ENCODE results near the gene RNF187. TPM values are rescaled to one million over a fixed set of nuclear protein-coding genes. Genes with fewer than 3 reads are reported as not detected.

Gene RNF187
- total RNA-seq, 1 experiment from 2014 or later: 63.4 TPM

GRCh38 chr1:228530086-228530758, 43.0 kb downstream of the RNF187 start:
- H4K8ac ChIP-seq (replicated peaks; ENCODE audit: insufficient read length, low read depth, low read length): no peak overlapping the region
- H4K20me1 ChIP-seq (ENCODE audit: control insufficient read depth, insufficient read depth, insufficient read length): no peaks in the 10 kb centered on the region
- peaks cover 5% of the 10 kb centered on the region for H3K9me3 ChIP-seq (ENCODE audit: control insufficient read depth, low read depth, low read length)
- no CpG with 5 or more reads among the region's 3 CpGs for WGBS (ENCODE audit: extremely low coverage, insufficient read length, low lambda C conversion rate)
- H2BK20ac ChIP-seq (ENCODE audit: low read depth, low read length, poor library complexity, severe bottlenecking): no peak overlapping the region
- H3K14ac ChIP-seq (ENCODE audit: insufficient read depth, low read length): no peak overlapping the region
- no peak overlapping the region for H3K9ac ChIP-seq (ENCODE audit: extremely low read depth, insufficient read length, low read length)
- DNase-seq: no peak
- H3K4me1 ChIP-seq (ENCODE audit: insufficient read depth, low read length): no peaks in the 10 kb centered on the region
- H3K23ac ChIP-seq (ENCODE audit: insufficient read length, low read depth, low read length): no peak overlapping the region
- no peak overlapping the region for H4K5ac ChIP-seq (ENCODE audit: insufficient read length, low read depth, low read length)
- H2BK15ac ChIP-seq (ENCODE audit: low read depth, low read length): no peak overlapping the region
- Mint-ChIP-seq H3K27me3 (ENCODE audit: low read depth) (peaks cover 100% of the 10 kb centered on the region), H3K9me3 (peaks cover 76 to 90% of the 10 kb centered on the region in 2 experiments), H3K27ac (no peak overlapping the region), H3K36me3 (ENCODE audit: insufficient read depth in 1 of 3, low read depth in 3 of 3) (no peaks in the 10 kb centered on the region), H3K4me1 (no peaks in the 10 kb centered on the region), H3K4me3 (no peak overlapping the region)
- no peak overlapping the region for H2BK12ac ChIP-seq (ENCODE audit: insufficient read length, low read depth, low read length)
- H3K27ac ChIP-seq (ENCODE audit: insufficient read length, low read depth, low read length): no peak overlapping the region
- H2BK5ac ChIP-seq (ENCODE audit: insufficient read length, low read length): no peak overlapping the region
- H3K23me2 ChIP-seq (ENCODE audit: insufficient read length, low read depth, low read length, poor library complexity, severe bottlenecking): no peaks in the 10 kb centered on the region
- no peak for TF ChIP-seq CTCF (conservative IDR thresholded peaks at IDR 0.05)
- peaks cover 52% of the 10 kb centered on the region; the same call in 1 of the 2 replicates for H3K27me3 ChIP-seq (ENCODE audit: insufficient read depth, low read length)
- H3K56ac ChIP-seq (ENCODE audit: insufficient read length, low read depth, low read length): no peak overlapping the region
- no peak overlapping the region for H3K18ac ChIP-seq (ENCODE audit: insufficient read length, low read depth, low read length)
- H3K79me1 ChIP-seq (ENCODE audit: insufficient read depth, low read depth, low read length, poor library complexity, severe bottlenecking): no peaks in the 10 kb centered on the region
- no peak overlapping the region for H2AK5ac ChIP-seq (ENCODE audit: insufficient read length, low read length)
- no peaks in the 10 kb centered on the region for H3K79me2 ChIP-seq (ENCODE audit: insufficient read depth, low read length)
- H2BK120ac ChIP-seq (ENCODE audit: low read depth, low read length, poor library complexity, severe bottlenecking): no peak overlapping the region
- H2AFZ ChIP-seq (ENCODE audit: low read length): no peak overlapping the region
- no peak overlapping the region for H4K91ac ChIP-seq (ENCODE audit: insufficient read length, low read depth, low read length)
- H3T11ph ChIP-seq (ENCODE audit: low read length): no peak overlapping the region
- no peak overlapping the region for H3K4me2 ChIP-seq (ENCODE audit: insufficient read depth, insufficient read length, low read length)
- no peak overlapping the region for H3K4ac ChIP-seq (ENCODE audit: low read depth, low read length)

Measured in H9 (cell line).